ENCODE data around the gene SLC7A5. TPM values are rescaled to one million over a fixed set of nuclear protein-coding genes. Genes with fewer than 3 reads are reported as not detected.
"Not testable (repeated sequence)": the region's sequence is repeated elsewhere in the genome, so short reads cannot be mapped to it uniquely, and the experiment has no call there.

Gene SLC7A5
- polyA plus RNA-seq, 2 of the 4 experiments (the other 2 are of a cell fraction): 265 to 972 TPM

GRCh38 chr16:87865902-87866555 lies 3.3 kb downstream of the SLC7A5 start:
- peak overlapping the region; percentile 97 to 99 for H3K27ac ChIP-seq
- ChIA-PET POLR2A (interaction anchor here (0.7 to 2.5 kb wide), 6 partner anchors 10 to 96 kb away, joined by 3 to 10 read pairs (median 4); no protein-coding TSS in a partner anchor), CTCF (interaction anchor here (0.6 to 15.7 kb wide), 9 partner anchors 9 to 315 kb away, joined by 3 to 269 read pairs (median 4); no protein-coding TSS in a partner anchor)
- peak in 1 of 2 experiments; percentile 57; a peak in 2 of 5 replicates for TF ChIP-seq JUN (IDR thresholded peaks at IDR 0.05)
- 3% methylated on average over 16 of the region's 16 CpGs for WGBS (ENCODE audit: missing lambda C conversion rate)
- H3K9me3 ChIP-seq, FAIRE-seq, ATAC-seq: not testable (repeated sequence)
- H3K4me1 ChIP-seq: peaks cover 27% of the 10 kb centered on the region
- H3K4me3 ChIP-seq: peak overlapping the region; percentile 77
- peak in 1 of 2 experiments; percentile 55 for DNase-seq (ENCODE audit: low read depth in 1 of 2, low spot score in 1 of 2)
- peak overlapping the region; percentile 79 for H3K4me2 ChIP-seq

- ChIA-PET CTCF (interaction anchor here (9.3 to 15.7 kb wide), 2 partner anchors 12 to 82 kb away, joined by 246 to 269 read pairs; no protein-coding TSS in a partner anchor), POLR2A (interaction anchor here (2.5 kb wide), 1 partner anchor 11 kb away, joined by 10 read pairs; no protein-coding TSS in a partner anchor)
- Histone ChIP-seq H3K27ac (peak overlapping the region; percentile 97 to 99), H3K4me2 (peak overlapping the region; percentile 79), H3K4me3 (peak overlapping the region; percentile 77), H3K9me3 (no peaks in the 10 kb centered on the region), H3K4me1 (peaks cover 20% of the 10 kb centered on the region)
- FAIRE-seq (no peak), ATAC-seq (no peak), DNase-seq (ENCODE audit: low read depth in 1 of 2, low spot score in 1 of 2) (peak in 1 of 2 experiments; percentile 39)
- TF ChIP-seq EHF (CRISPR knock-in tag; IDR thresholded peaks at IDR 0.05) (no peak), RARB (CRISPR knock-in tag; IDR thresholded peaks at IDR 0.05) (peak; percentile 62; the same call in 1 of the 2 replicates), NPAS2 (CRISPR knock-in tag; IDR thresholded peaks at IDR 0.05; ENCODE audit: borderline replicate concordance) (no peak), JUN (IDR thresholded peaks at IDR 0.05) (peak in 1 of 2 experiments; percentile 15; a peak in 1 of 5 replicates), ZFP36 (IDR thresholded peaks at IDR 0.05; ENCODE audit: borderline replicate concordance, partially characterized antibody) (no peak), CBX8 (IDR thresholded peaks at IDR 0.05) (no peak), ZC3H11A (IDR thresholded peaks at IDR 0.05) (no peak), TP53 (CRISPR knock-in tag; IDR thresholded peaks at IDR 0.05) (peak; percentile 64; the same call in 1 of the 2 replicates), RFX5 (IDR thresholded peaks at IDR 0.05) (0 out of 2 replicates have a peak, but pooled peaks have one; percentile 21), FOXS1 (CRISPR knock-in tag; IDR thresholded peaks at IDR 0.05) (no peak), POLR2AphosphoS2 (conservative IDR thresholded peaks at IDR 0.05; ENCODE audit: low read length) (0 out of 2 replicates have a peak, but pooled peaks have one; percentile 20), HEYL (CRISPR knock-in tag; IDR thresholded peaks at IDR 0.05) (no peak), CEBPB (IDR thresholded peaks at IDR 0.05) (no peak)
- WGBS (ENCODE audit: missing lambda C conversion rate): 2% methylated on average over 15 of the region's 15 CpGs
Observed at GRCh38 chr16:87864331-87864989, 4.8 kb downstream of the SLC7A5 start.

DNA sequence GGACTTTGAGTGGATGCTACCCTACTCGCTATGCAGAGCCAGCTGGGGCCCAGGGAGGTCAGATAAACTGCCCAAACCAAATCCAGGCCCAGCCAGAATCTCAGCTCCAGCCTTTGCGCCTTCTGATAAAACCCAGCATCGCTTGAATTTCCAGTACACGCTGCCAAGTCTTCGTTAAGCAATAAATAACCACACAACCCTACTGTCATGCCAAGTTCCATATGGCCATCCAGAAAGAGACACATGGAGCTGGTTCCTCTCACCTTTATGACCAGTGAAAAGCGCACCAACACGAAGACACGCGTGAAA lies 6.0 kb downstream of the SLC7A5 start:
- peak in 1 of 2 experiments; percentile 27 for DNase-seq (ENCODE audit: low read depth in 1 of 2, low spot score in 1 of 2)
- POLR2A ChIA-PET, ATAC-seq, FAIRE-seq, H3K9me3 ChIP-seq: not testable (repeated sequence)
- Histone ChIP-seq H3K4me1 (peaks cover 32% of the 10 kb centered on the region), H3K27ac (peak overlapping the region; percentile 97 to 99), H3K4me2 (peak overlapping the region; percentile 79), H3K4me3 (peak overlapping the region; percentile 77)
- TF ChIP-seq FOSB (CRISPR knock-in tag; IDR thresholded peaks at IDR 0.05): 0 out of 2 replicates have a peak, but pooled peaks have one; percentile 11
- WGBS (ENCODE audit: missing lambda C conversion rate): 11% methylated on average over 9 of the region's 9 CpGs
- CTCF ChIA-PET: interaction anchor here (1.5 to 15.7 kb wide), 3 partner anchors 14 to 81 kb away, joined by 4 to 269 read pairs (median 68); no protein-coding TSS in a partner anchor

- DNase-seq (ENCODE audit: low read depth in 1 of 2, low spot score in 1 of 2) (peak in 1 of 2 experiments; percentile 62), ATAC-seq (peak in 1 of 2 experiments; percentile 4; a peak in 3 of 6 replicates)
- TF ChIP-seq HOXA7 (CRISPR knock-in tag; IDR thresholded peaks at IDR 0.05): peak; percentile 15; the same call in 1 of the 2 replicates
- TF ChIP-seq, protein P1, sequence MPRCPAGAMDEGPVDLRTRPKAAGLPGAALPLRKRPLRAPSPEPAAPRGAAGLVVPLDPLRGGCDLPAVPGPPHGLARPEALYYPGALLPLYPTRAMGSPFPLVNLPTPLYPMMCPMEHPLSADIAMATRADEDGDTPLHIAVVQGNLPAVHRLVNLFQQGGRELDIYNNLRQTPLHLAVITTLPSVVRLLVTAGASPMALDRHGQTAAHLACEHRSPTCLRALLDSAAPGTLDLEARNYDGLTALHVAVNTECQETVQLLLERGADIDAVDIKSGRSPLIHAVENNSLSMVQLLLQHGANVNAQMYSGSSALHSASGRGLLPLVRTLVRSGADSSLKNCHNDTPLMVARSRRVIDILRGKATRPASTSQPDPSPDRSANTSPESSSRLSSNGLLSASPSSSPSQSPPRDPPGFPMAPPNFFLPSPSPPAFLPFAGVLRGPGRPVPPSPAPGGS (IDR thresholded peaks at IDR 0.05): 0 out of 3 replicates have a peak, but pooled peaks have one; percentile 7
- TF ChIP-seq USF2 (IDR thresholded peaks at IDR 0.05): peak; percentile 4; the same call in 1 of the 2 replicates
- TF ChIP-seq, protein P2, sequence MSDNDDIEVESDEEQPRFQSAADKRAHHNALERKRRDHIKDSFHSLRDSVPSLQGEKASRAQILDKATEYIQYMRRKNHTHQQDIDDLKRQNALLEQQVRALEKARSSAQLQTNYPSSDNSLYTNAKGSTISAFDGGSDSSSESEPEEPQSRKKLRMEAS (IDR thresholded peaks at IDR 0.05): peak; percentile 67
- peak; percentile 27 to 70; a peak in 2 of 5 replicates for TF ChIP-seq JUN (IDR thresholded peaks at IDR 0.05)
- TF ChIP-seq FOSB (CRISPR knock-in tag; IDR thresholded peaks at IDR 0.05): 0 out of 2 replicates have a peak, but pooled peaks have one; percentile 38
- FAIRE-seq, POLR2A ChIA-PET, H3K9me3 ChIP-seq: not testable (repeated sequence)
- H3K4me2 ChIP-seq: peak overlapping the region; percentile 79
- WGBS (ENCODE audit: missing lambda C conversion rate): 6% methylated on average over 12 of the region's 26 CpGs
- peaks cover 37% of the 10 kb centered on the region for H3K4me1 ChIP-seq
- H3K4me3 ChIP-seq: peak overlapping the region; percentile 77
- CTCF ChIA-PET: interaction anchor here (1.5 to 15.7 kb wide), 3 partner anchors 14 to 80 kb away, joined by 4 to 269 read pairs (median 68); no protein-coding TSS in a partner anchor
- H3K27ac ChIP-seq: peak overlapping the region; percentile 97 to 99
Observed at GRCh38 chr16:87862597-87863326, 6.5 kb downstream of the SLC7A5 start.

Data from A549 (cell line).